ENCODE data around the gene ATG13.

- TF ChIP-seq POLR2AphosphoS5 (IDR thresholded peaks at IDR 0.05): no peak
- no peak for TF ChIP-seq CTCF (IDR thresholded peaks at IDR 0.05)
Observed at GRCh38 chr11:46711303-46711702, 94.0 kb downstream of the ATG13 start.
